H1 (cell line): Measurements from ENCODE around the gene KERA.

Experiments
- CREB1 ChIP-seq: IDR thresholded peaks from 2 replicates; pipeline ENCODE4 v1.6.1; 2012; ENCODE audit warnings: inconsistent platforms
- EGR1 ChIP-seq: IDR thresholded peaks from 2 replicates; pipeline ENCODE4 v1.6.1; 2011; ENCODE audit warnings: low read depth, low read length, borderline replicate concordance
- EZH2 ChIP-seq: fragments of 200-600 bp; sonication (generic); IDR thresholded peaks from 2 replicates; pipeline ENCODE4 v1.7.1; 2012; ENCODE audit warnings: low read depth, mild to moderate bottlenecking, moderate library complexity, low read length, inconsistent platforms; ENCODE audit not compliant: severe bottlenecking
- POLR2A ChIP-seq, 2 experiments: IDR thresholded peaks; 1 replicate in 1 of 2; 2 replicates in 1 of 2; pipeline ENCODE4 v1.6.1; 2011; ENCODE audit warnings: low read depth in 2 of 2, low read length in 2 of 2, mild to moderate bottlenecking in 2 of 2; ENCODE audit errors: control extremely low read depth in 1 of 2
- SP1 ChIP-seq: IDR thresholded peaks from 2 replicates; pipeline ENCODE4 v1.6.1; 2011; ENCODE audit warnings: low read depth, low read length
- TF ChIP-seq, protein P1 (sequence below), 3 experiments: IDR thresholded peaks; 1 replicate in 2 of 3; 2 replicates in 1 of 3; pipeline versions ENCODE4 v1.5.1 to v1.6.1; 2011; ENCODE audit warnings: low read length in 3 of 3, mild to moderate bottlenecking in 3 of 3, inconsistent platforms in 2 of 3, low read depth in 1 of 3, moderate library complexity in 1 of 3; ENCODE audit not compliant: insufficient read depth in 1 of 3; ENCODE audit errors: control extremely low read depth in 1 of 3

- TF ChIP-seq EZH2 (no peak), SP1 (no peak), POLR2A (IDR thresholded peaks at IDR 0.05; ENCODE audit: control extremely low read depth in 1 of 2, low read depth in 2 of 2, low read length in 2 of 2) (no peak), CREB1 (no peak), EGR1 (no peak)
- TF ChIP-seq, protein P1, sequence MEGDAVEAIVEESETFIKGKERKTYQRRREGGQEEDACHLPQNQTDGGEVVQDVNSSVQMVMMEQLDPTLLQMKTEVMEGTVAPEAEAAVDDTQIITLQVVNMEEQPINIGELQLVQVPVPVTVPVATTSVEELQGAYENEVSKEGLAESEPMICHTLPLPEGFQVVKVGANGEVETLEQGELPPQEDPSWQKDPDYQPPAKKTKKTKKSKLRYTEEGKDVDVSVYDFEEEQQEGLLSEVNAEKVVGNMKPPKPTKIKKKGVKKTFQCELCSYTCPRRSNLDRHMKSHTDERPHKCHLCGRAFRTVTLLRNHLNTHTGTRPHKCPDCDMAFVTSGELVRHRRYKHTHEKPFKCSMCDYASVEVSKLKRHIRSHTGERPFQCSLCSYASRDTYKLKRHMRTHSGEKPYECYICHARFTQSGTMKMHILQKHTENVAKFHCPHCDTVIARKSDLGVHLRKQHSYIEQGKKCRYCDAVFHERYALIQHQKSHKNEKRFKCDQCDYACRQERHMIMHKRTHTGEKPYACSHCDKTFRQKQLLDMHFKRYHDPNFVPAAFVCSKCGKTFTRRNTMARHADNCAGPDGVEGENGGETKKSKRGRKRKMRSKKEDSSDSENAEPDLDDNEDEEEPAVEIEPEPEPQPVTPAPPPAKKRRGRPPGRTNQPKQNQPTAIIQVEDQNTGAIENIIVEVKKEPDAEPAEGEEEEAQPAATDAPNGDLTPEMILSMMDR (IDR thresholded peaks at IDR 0.05; ENCODE audit: control extremely low read depth in 1 of 3, insufficient read depth in 1 of 3, low read depth in 1 of 3, low read length in 3 of 3) = no peak
Measured at GRCh38 chr12:91040096-91040755, 17.6 kb downstream of the KERA start.
